ENCODE measurements around the gene NDE1. TPM values are rescaled to one million over a fixed set of nuclear protein-coding genes. Genes with fewer than 3 reads are reported as not detected.

Gene NDE1, protein sequence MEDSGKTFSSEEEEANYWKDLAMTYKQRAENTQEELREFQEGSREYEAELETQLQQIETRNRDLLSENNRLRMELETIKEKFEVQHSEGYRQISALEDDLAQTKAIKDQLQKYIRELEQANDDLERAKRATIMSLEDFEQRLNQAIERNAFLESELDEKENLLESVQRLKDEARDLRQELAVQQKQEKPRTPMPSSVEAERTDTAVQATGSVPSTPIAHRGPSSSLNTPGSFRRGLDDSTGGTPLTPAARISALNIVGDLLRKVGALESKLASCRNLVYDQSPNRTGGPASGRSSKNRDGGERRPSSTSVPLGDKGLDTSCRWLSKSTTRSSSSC
- total RNA-seq, result 10.7 and 41.0 TPM in 2 replicates
- 7.1 and 33.4 TPM in 2 replicates for polyA plus RNA-seq

- no peaks in the 10 kb centered on the region for H3K9me3 ChIP-seq (ENCODE audit: low read depth)
- peak within 1 kb of the TSS; percentile 57 for H3K27ac ChIP-seq
- H3K4me1 ChIP-seq (ENCODE audit: low read depth), result no peaks in the 10 kb centered on the region
- DNase-seq (ENCODE audit: low read depth in 1 of 2, low spot score in 1 of 2), result peak; percentile 91 to 97
- no peaks in the 10 kb centered on the region for H3K27me3 ChIP-seq
- no peaks in the 10 kb centered on the region for H3K36me3 ChIP-seq
- TF ChIP-seq CTCF (IDR thresholded peaks at IDR 0.05; ENCODE audit: low read depth, low read length), result no peak
- peak within 1 kb of the TSS; percentile 98 for H3K4me3 ChIP-seq
Observed at GRCh38 chr16:15650019-15650697, at the start of gene NDE1. Gene NDE1, plus strand, starts transcription at chr16:15650245. Its CDS starts 14,534 bp downstream, at chr16:15664779.

DNA sequence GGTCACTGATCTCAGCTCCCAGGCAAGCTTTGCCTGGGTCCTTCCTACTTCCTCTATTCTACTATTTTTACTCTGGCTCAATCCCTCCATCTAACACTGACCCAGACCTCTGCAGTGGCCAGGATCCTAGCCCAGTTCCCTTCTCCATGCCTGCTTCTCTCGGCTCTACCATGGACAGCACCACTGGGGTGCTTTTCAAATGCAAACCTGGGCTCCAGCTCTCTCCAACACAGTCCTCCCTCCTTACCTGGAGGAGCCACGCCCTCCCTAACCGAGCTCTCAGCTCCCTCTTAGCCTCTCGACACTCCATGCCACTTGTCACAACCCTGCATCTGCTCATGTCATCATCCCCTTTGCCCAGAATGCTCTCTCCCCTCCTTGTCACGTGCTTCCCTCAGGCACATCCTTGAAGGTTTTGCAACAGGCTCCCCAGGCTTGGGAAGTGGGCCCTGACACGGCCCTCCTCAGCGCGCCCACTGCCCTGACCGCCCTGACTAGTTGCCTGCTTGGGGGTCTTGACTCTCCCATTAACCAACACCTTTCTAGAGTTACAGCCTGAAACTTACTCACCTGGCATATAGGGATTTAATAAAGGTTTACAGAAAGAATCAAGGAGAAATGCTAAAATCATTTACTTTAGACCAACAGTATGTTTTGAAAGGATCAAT lies 48.7 kb upstream of the NDE1 start:
- DNase-seq (ENCODE audit: low read depth in 1 of 2, low spot score in 1 of 2), result peak in 1 of 2 donors; percentile 15
- no peak for TF ChIP-seq CTCF (IDR thresholded peaks at IDR 0.05; ENCODE audit: low read depth, low read length)
- Histone ChIP-seq H3K27ac (no peak overlapping the region), H3K27me3 (no peaks in the 10 kb centered on the region), H3K4me1 (ENCODE audit: low read depth) (no peaks in the 10 kb centered on the region), H3K9me3 (ENCODE audit: low read depth) (no peaks in the 10 kb centered on the region), H3K36me3 (peaks cover 51% of the 10 kb centered on the region), H3K4me3 (no peak overlapping the region)

DNA sequence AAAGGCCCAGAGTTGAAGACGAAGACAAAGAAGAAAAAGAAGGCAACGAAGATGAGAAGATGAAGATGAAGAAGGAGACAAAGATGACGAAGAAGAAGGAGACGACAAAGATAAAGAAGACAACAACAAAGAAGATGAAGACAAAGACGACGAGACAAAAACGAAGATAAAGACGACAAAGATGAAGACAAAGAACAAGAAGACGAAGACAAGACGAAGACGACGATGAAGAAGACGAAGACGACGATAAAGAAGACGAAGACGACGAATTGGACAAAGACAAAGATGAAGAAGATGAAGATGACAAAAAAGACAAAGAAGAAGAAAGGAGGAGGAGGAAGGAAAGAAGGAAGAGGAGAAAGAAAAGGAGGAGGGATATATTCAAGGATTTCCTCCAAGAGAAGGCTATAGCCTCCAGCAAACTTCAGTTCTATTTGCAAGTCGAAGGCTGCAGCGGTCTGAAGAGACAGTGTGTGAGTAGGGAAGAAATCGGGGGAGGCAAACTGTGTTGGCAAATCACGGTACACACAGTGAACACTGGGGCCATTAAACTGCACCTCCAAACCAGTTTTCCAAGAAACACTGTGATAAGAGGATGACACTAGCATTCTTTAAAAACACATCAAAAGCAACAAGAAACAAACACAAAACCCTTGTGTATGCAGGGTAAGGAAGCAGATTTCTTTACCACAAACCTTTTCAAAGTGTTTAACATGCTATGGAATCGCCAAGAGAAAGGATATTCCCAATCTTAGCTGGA lies 47.6 kb upstream of the NDE1 start:
- H3K27ac ChIP-seq, result no peak overlapping the region
- H3K9me3 ChIP-seq (ENCODE audit: low read depth), result no peaks in the 10 kb centered on the region
- H3K4me1 ChIP-seq (ENCODE audit: low read depth), result no peaks in the 10 kb centered on the region
- no peak for TF ChIP-seq CTCF (IDR thresholded peaks at IDR 0.05; ENCODE audit: low read depth, low read length)
- no peak overlapping the region for H3K4me3 ChIP-seq
- no peaks in the 10 kb centered on the region for H3K27me3 ChIP-seq
- DNase-seq (ENCODE audit: low read depth in 1 of 2, low spot score in 1 of 2), result no peak
- H3K36me3 ChIP-seq, result peaks cover 48% of the 10 kb centered on the region

DNA sequence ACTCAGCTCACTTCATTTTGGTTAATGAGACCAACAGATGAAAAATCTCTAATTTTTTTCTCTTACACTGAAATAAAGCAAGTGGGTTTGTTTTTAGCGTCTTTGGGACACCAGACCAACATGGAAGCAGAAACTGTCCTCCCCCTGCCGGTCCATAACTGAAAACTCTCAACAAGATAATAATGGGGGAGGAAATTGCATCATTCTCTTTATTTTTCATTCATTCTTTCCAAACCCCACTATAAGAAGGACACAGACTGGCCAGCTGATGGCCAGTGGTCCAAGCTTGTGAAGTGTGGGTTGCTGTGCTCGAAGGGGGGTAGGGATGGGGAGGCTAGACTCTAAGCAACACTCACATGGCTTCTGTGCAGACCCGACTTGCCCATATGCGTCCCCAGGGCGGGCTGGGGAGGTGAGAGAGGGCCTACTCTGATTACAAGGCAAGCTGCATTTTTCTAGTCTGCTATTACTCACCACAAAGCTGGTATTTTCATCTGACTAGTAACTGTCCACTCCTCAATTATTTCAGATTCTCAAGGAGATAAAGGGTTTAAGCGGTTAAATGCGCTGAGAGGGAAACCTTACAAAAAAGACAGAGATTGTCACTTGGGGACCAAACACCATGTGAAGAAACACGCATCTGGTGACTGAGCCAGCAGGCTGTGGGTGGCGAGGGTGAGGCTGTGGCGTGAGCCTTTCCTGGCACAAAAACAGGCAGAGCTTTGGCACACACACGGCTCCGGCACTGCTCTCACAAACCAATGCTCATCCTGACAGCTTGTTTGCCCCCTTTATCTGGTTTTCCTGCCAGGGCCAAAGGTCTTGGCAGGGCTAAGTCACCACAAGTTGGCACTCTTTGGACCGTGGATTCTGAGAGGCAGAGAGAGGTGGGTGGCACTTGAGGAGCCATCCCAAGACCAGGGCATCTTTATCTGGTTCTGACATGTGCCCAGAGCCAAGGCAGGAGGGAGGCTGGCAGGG lies 45.3 kb upstream of the NDE1 start:
- Histone ChIP-seq H3K27me3 (no peaks in the 10 kb centered on the region), H3K4me1 (ENCODE audit: low read depth) (no peaks in the 10 kb centered on the region), H3K9me3 (ENCODE audit: low read depth) (no peaks in the 10 kb centered on the region), H3K36me3 (peaks cover 54% of the 10 kb centered on the region), H3K27ac (no peak overlapping the region), H3K4me3 (no peak overlapping the region)
- DNase-seq (ENCODE audit: low read depth in 1 of 2, low spot score in 1 of 2), result peak in 1 of 2 donors; percentile 11
- no peak for TF ChIP-seq CTCF (IDR thresholded peaks at IDR 0.05; ENCODE audit: low read depth, low read length)

All from cardiac muscle cell (in vitro differentiated cells and primary cell).